Measurements from ENCODE around the gene ADRM1.

Gene ADRM1

DNA sequence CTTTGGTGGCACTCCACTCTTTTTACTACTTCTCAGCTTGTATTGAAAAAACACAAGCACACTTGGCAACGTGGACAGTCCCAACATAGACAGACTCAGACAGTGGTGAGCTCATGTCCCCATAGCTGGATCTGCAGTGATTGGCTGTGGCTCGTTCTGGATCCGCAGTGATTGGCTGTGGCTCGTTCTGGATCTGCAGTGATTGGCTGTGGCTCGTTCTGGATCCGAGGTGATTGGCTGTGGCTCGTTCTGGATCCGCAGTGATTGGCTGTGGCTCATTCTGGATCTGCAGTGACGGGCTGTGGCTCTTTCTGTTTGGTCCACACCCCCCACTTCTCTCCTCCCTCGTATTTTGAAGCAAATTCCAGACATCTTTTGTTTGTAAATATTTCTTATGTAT is 36.5 kb upstream of the ADRM1 start:
- Histone ChIP-seq H3F3A (ENCODE audit: insufficient read depth, low read length) (no peaks in the 10 kb centered on the region), H2AFZ (ENCODE audit: low read length) (no peak overlapping the region), H4K20me1 (ENCODE audit: insufficient read depth, low read length) (no peaks in the 10 kb centered on the region), H3K27ac (ENCODE audit: low read depth, low read length, poor library complexity, severe bottlenecking) (no peak overlapping the region), H3K36me3 (ENCODE audit: insufficient read depth, low read length) (peaks cover 43% of the 10 kb centered on the region), H3K9me3 (ENCODE audit: low read length) (peaks cover 3% of the 10 kb centered on the region; the same call in 1 of the 2 replicates), H3K9me2 (ENCODE audit: low read depth, low read length) (no peaks in the 10 kb centered on the region), H3K79me2 (ENCODE audit: insufficient read depth, low read length) (no peaks in the 10 kb centered on the region), H3K4me2 (ENCODE audit: low read length) (no peak overlapping the region), H3K27me3 (ENCODE audit: insufficient read depth, low read length) (no peaks in the 10 kb centered on the region), H3K4me1 (ENCODE audit: insufficient read depth, low read length, severe bottlenecking) (no peaks in the 10 kb centered on the region), H3K9ac (ENCODE audit: low read length) (no peak overlapping the region), H3K4me3 (ENCODE audit: low read depth, low read length, poor library complexity, severe bottlenecking) (no peak overlapping the region)
- TF ChIP-seq, protein P1, sequence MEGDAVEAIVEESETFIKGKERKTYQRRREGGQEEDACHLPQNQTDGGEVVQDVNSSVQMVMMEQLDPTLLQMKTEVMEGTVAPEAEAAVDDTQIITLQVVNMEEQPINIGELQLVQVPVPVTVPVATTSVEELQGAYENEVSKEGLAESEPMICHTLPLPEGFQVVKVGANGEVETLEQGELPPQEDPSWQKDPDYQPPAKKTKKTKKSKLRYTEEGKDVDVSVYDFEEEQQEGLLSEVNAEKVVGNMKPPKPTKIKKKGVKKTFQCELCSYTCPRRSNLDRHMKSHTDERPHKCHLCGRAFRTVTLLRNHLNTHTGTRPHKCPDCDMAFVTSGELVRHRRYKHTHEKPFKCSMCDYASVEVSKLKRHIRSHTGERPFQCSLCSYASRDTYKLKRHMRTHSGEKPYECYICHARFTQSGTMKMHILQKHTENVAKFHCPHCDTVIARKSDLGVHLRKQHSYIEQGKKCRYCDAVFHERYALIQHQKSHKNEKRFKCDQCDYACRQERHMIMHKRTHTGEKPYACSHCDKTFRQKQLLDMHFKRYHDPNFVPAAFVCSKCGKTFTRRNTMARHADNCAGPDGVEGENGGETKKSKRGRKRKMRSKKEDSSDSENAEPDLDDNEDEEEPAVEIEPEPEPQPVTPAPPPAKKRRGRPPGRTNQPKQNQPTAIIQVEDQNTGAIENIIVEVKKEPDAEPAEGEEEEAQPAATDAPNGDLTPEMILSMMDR (IDR thresholded peaks at IDR 0.05; ENCODE audit: low read length): no peak
- TF ChIP-seq EZH2 (IDR thresholded peaks at IDR 0.05; ENCODE audit: borderline replicate concordance, low read length): no peak

DNA sequence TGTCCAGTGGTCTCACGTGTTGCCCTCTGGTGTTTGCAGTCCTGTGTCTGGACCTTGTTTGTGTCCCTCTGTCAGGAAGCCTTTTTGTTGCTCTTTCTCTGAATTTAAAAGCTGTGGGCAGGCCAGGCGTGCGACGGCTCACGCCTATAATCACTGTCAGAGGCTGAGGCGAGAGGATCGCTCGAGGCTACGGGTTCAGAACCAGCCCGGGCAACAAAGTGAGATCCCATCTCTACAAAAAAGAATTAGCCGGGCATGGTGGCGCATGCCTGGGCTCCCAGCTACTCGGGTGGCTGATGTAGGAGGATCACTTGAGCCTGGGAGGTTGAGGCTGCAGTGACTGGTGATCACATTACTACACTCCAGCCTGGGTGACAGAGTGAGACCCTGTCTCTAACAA is 35.9 kb upstream of the ADRM1 start:
- Histone ChIP-seq H3K4me3 (ENCODE audit: low read depth, low read length, poor library complexity, severe bottlenecking) (no peak overlapping the region), H3K4me2 (ENCODE audit: low read length) (no peak overlapping the region), H4K20me1 (ENCODE audit: insufficient read depth, low read length) (no peaks in the 10 kb centered on the region), H3K27ac (ENCODE audit: low read depth, low read length, poor library complexity, severe bottlenecking) (no peak overlapping the region), H2AFZ (ENCODE audit: low read length) (no peak overlapping the region), H3K9me2 (ENCODE audit: low read depth, low read length) (no peaks in the 10 kb centered on the region), H3K9ac (ENCODE audit: low read length) (no peak overlapping the region), H3F3A (ENCODE audit: insufficient read depth, low read length) (no peaks in the 10 kb centered on the region), H3K27me3 (ENCODE audit: insufficient read depth, low read length) (no peaks in the 10 kb centered on the region), H3K36me3 (ENCODE audit: insufficient read depth, low read length) (peaks cover 38% of the 10 kb centered on the region), H3K9me3 (ENCODE audit: low read length) (peaks cover 3% of the 10 kb centered on the region; the same call in 1 of the 2 replicates), H3K79me2 (ENCODE audit: insufficient read depth, low read length) (no peaks in the 10 kb centered on the region), H3K4me1 (ENCODE audit: insufficient read depth, low read length, severe bottlenecking) (no peaks in the 10 kb centered on the region)
- TF ChIP-seq, protein P1 (IDR thresholded peaks at IDR 0.05; ENCODE audit: low read length): no peak
- TF ChIP-seq EZH2 (IDR thresholded peaks at IDR 0.05; ENCODE audit: borderline replicate concordance, low read length): no peak

DNA sequence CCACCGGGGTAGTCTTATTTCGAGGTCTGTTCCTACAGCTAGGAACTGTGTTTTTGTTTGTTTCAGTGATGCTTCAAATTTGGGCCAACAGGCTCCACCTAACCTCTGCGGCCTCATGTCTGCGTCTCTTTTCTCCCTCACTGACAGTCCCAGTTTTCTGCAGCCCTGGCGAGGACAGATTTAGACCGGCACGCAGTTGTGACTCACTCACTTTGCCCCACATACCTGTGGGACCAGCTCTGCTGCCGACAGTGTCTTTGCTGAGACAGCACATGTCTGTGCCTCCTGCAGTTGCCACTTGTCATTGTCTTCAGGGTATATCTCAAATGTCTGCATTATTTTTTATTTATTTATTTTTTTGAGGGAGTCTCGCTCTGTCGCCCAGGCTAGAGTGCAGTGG is 35.3 kb upstream of the ADRM1 start:
- Histone ChIP-seq H3F3A (ENCODE audit: insufficient read depth, low read length) (no peaks in the 10 kb centered on the region), H3K36me3 (ENCODE audit: insufficient read depth, low read length) (peaks cover 43% of the 10 kb centered on the region), H3K9me3 (ENCODE audit: low read length) (peaks cover 3% of the 10 kb centered on the region; the same call in 1 of the 2 replicates), H3K27ac (ENCODE audit: low read depth, low read length, poor library complexity, severe bottlenecking) (no peak overlapping the region), H3K4me3 (ENCODE audit: low read depth, low read length, poor library complexity, severe bottlenecking) (no peak overlapping the region), H3K79me2 (ENCODE audit: insufficient read depth, low read length) (no peaks in the 10 kb centered on the region), H3K9me2 (ENCODE audit: low read depth, low read length) (no peaks in the 10 kb centered on the region), H3K4me2 (ENCODE audit: low read length) (no peak overlapping the region), H4K20me1 (ENCODE audit: insufficient read depth, low read length) (no peaks in the 10 kb centered on the region), H3K4me1 (ENCODE audit: insufficient read depth, low read length, severe bottlenecking) (no peaks in the 10 kb centered on the region), H2AFZ (ENCODE audit: low read length) (no peak overlapping the region), H3K27me3 (ENCODE audit: insufficient read depth, low read length) (no peaks in the 10 kb centered on the region), H3K9ac (ENCODE audit: low read length) (no peak overlapping the region)
- TF ChIP-seq, protein P1 (IDR thresholded peaks at IDR 0.05; ENCODE audit: low read length): no peak
